CD4-positive, alpha-beta T cell (primary cell): ENCODE measurements around the gene PPP1R13B. TPM values are rescaled to one million over a fixed set of nuclear protein-coding genes. Genes with fewer than 3 reads are reported as not detected.

Experiments used
- ATAC-seq: fragments of 200-7000 bp; cut with Tn5 transposase; one replicate; pipeline ENCODE4 v1.10.0; 2022; ENCODE audit warnings: mild to moderate bottlenecking; ENCODE audit not compliant: poor library complexity
- CTCF ChIA-PET: fragments of 350-600 bp; sonication (Branson Sonifier 250); formaldehyde crosslinking; loops from one replicate; lab custom pipeline; 2021; ENCODE audit warnings: antibody characterized with exemption, inconsistent platforms; lab: Charles Lee
- POLR2A ChIA-PET: fragments of 350-600 bp; sonication (Branson Sonifier 250); formaldehyde crosslinking; loops from one replicate; lab custom pipeline; 2021; ENCODE audit warnings: antibody characterized with exemption, inconsistent platforms; lab: Charles Lee
- DNase-seq, 14 experiments: peaks; one replicate each; pipeline ENCODE4 v3.0.0-alpha.2; 2013 to 2020; ENCODE audit warnings: mixed read lengths in 2 of 14
- H3K27ac ChIP-seq, 2 donors: one replicate each; pipeline versions ENCODE4 v1.5.1 to v1.7.0; 2013; ENCODE audit warnings: low read length in 2 of 2, low read depth in 1 of 2, mild to moderate bottlenecking in 1 of 2
- H3K27me3 ChIP-seq, 2 experiments: 1 replicate in 1 of 2; 2 replicates in 1 of 2; pipeline versions ENCODE4 v1.6.1 to v1.7.0; 2013; ENCODE audit warnings: low read length in 2 of 2, control low read depth in 1 of 2, mild to moderate bottlenecking in 1 of 2, moderate library complexity in 1 of 2; ENCODE audit not compliant: insufficient read depth in 2 of 2, control insufficient read depth in 1 of 2
- H3K36me3 ChIP-seq: one replicate; pipeline ENCODE4 v1.6.1; 2013; ENCODE audit warnings: low read length, control low read depth; ENCODE audit not compliant: insufficient read depth
- H3K4me1 ChIP-seq: one replicate; pipeline ENCODE4 v1.6.1; 2013; ENCODE audit warnings: low read length, control low read depth; ENCODE audit not compliant: insufficient read depth
- H3K4me3 ChIP-seq: one replicate; pipeline ENCODE4 v1.5.1; 2013; ENCODE audit warnings: mild to moderate bottlenecking, low read length, moderate library complexity
- H3K9me3 ChIP-seq, 2 experiments: 1 replicate in 1 of 2; 2 replicates in 1 of 2; pipeline versions ENCODE4 v1.6.1 to v1.7.0; 2013; ENCODE audit warnings: low read length in 2 of 2, mild to moderate bottlenecking in 2 of 2, control low read depth in 1 of 2, moderate library complexity in 1 of 2; ENCODE audit not compliant: control insufficient read depth in 1 of 2, insufficient read depth in 1 of 2
- H3K27ac Mint-ChIP-seq: one replicate; pipeline ENCODE4 v1.8.0; 2020; ENCODE audit warnings: mixed read lengths
- H3K27me3 Mint-ChIP-seq: one replicate; pipeline ENCODE4 v1.8.0; 2021; ENCODE audit warnings: mixed read lengths
- H3K36me3 Mint-ChIP-seq: one replicate; pipeline ENCODE4 v1.8.0; 2021; ENCODE audit warnings: low read depth, mixed read lengths
- H3K4me1 Mint-ChIP-seq: one replicate; pipeline ENCODE4 v1.8.0; 2021; ENCODE audit warnings: low read depth, mixed read lengths
- H3K4me3 Mint-ChIP-seq: one replicate; pipeline ENCODE4 v1.8.0; 2020; ENCODE audit warnings: mild to moderate bottlenecking, mixed read lengths
- H3K9me3 Mint-ChIP-seq: one replicate; pipeline ENCODE4 v1.8.0; 2020; ENCODE audit warnings: mixed read lengths
- intact Hi-C, 2 experiments: fragments of 100-400 bp; cut with DNase I in 1 of 2; cut with micrococcal nuclease in 1 of 2; formaldehyde crosslinking; loops; one replicate each; pipeline versions ENCODE4 v1.15.1 to v1.9.0; 2023 to 2025; cut with DNase I, micrococcal nuclease
- total RNA-seq, 174 experiments: library from RNA in 2 of 174; stranded (reverse) in 2 of 174; gene quantifications; one replicate each; pipeline ENCODE4 v1.2.3 and lab custom pipeline; 2021 to 2026
- TF ChIP-seq, protein P1 (sequence below): fragments of 200-600 bp; IDR thresholded peaks from one replicate; pipeline ENCODE4 v1.8.0; 2022; ENCODE audit warnings: antibody characterized with exemption, mild to moderate bottlenecking

PPP1R13B gene
- total RNA-seq, 2 experiments from 2014 or later, result 14.3 to 14.4 TPM

DNA sequence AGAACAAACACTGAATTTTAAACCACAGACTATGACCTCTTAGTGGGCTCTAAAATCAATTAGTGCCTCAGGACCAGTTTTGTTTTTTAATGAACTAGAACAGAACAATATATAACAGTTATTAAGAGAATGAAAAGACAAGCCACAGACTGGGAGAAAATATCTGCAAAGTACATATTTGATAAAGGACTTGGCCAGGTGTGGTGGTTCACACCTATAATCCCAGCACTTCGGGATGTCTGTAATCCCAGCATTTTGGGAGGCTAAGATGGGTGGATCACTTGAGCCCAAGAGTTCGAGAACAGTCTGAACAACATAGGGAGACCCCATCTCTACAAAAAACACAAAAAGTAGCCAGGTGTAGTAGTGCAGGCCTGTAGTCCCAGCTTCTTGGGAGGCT is 36.2 kb downstream of the PPP1R13B start:
- ChIA-PET CTCF (no interaction called here), POLR2A (no interaction called here)
- Mint-ChIP-seq H3K36me3 (no peaks in the 10 kb centered on the region), H3K4me3 (no peak overlapping the region), H3K27me3 (no peaks in the 10 kb centered on the region), H3K27ac (no peak overlapping the region), H3K9me3 (no peaks in the 10 kb centered on the region), H3K4me1 (peaks cover 13% of the 10 kb centered on the region)
- intact Hi-C loops, result no loop called here
- ATAC-seq (no peak), DNase-seq (no peak)
- Histone ChIP-seq H3K27ac (no peak overlapping the region), H3K27me3 (no peaks in the 10 kb centered on the region), H3K4me1 (no peaks in the 10 kb centered on the region), H3K9me3 (no peaks in the 10 kb centered on the region), H3K36me3 (no peaks in the 10 kb centered on the region), H3K4me3 (no peak overlapping the region)
- TF ChIP-seq, protein P1, sequence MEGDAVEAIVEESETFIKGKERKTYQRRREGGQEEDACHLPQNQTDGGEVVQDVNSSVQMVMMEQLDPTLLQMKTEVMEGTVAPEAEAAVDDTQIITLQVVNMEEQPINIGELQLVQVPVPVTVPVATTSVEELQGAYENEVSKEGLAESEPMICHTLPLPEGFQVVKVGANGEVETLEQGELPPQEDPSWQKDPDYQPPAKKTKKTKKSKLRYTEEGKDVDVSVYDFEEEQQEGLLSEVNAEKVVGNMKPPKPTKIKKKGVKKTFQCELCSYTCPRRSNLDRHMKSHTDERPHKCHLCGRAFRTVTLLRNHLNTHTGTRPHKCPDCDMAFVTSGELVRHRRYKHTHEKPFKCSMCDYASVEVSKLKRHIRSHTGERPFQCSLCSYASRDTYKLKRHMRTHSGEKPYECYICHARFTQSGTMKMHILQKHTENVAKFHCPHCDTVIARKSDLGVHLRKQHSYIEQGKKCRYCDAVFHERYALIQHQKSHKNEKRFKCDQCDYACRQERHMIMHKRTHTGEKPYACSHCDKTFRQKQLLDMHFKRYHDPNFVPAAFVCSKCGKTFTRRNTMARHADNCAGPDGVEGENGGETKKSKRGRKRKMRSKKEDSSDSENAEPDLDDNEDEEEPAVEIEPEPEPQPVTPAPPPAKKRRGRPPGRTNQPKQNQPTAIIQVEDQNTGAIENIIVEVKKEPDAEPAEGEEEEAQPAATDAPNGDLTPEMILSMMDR, result no peak

DNA sequence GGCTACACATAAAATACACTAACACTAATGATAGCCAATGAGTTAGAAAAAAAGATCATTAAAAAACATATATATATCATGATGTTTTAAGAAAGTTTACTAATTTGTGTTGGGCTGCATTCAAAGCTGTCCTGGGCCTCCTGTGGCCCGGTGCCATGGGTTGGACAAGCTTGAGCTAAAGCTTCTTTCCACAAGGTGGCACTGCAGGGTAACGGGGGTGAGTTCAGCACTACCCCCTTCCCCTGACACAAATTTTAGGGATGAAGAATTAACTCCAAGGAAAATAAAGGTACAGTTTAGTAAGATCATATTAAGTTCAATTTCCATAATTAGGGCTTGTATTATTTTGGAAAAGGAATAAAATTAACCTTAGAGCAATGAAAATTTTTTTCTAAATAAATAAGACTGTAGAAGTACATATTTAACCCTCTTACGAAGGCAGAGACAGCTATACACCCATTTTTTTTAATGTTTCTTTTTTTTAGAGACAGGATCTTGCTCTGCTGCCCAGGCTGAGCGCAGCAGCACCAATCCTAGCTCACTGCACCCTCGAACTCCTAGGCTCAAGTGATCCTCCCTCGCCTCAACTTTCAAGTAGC is 38.9 kb downstream of the PPP1R13B start:
- H3K4me1 Mint-ChIP-seq, result peaks cover 8% of the 10 kb centered on the region
- ATAC-seq (peak; percentile 88), DNase-seq (peak; percentile 45 to 82 (median 59))
- H3K36me3 Mint-ChIP-seq, result no peaks in the 10 kb centered on the region
- intact Hi-C loops, result loop anchor here (1.0 to 10.0 kb wide), 4 partner anchors 39 to 196 kb away; partner anchors contain the start of gene PPP1R13B (in 1 of the 2)
- no peaks in the 10 kb centered on the region for H3K27me3 ChIP-seq
- no peaks in the 10 kb centered on the region for H3K27me3 Mint-ChIP-seq
- TF ChIP-seq, protein P1, result peak; percentile 84
- no peak overlapping the region for H3K4me3 ChIP-seq
- no peak overlapping the region for H3K27ac Mint-ChIP-seq
- ChIA-PET POLR2A (interaction anchor here (0.7 to 1.4 kb wide), 4 partner anchors 9 to 102 kb away, joined by 3 to 10 read pairs (median 4); no protein-coding TSS in a partner anchor), CTCF (interaction anchor here (0.6 to 1.9 kb wide), 7 partner anchors 9 to 141 kb away, joined by 3 to 34 read pairs (median 3); no protein-coding TSS in a partner anchor)
- H3K9me3 Mint-ChIP-seq, result no peaks in the 10 kb centered on the region
- no peak overlapping the region for H3K4me3 Mint-ChIP-seq
- H3K27ac ChIP-seq, result no peak overlapping the region
- H3K36me3 ChIP-seq, result no peaks in the 10 kb centered on the region
- H3K9me3 ChIP-seq, result no peaks in the 10 kb centered on the region
- no peaks in the 10 kb centered on the region for H3K4me1 ChIP-seq

DNA sequence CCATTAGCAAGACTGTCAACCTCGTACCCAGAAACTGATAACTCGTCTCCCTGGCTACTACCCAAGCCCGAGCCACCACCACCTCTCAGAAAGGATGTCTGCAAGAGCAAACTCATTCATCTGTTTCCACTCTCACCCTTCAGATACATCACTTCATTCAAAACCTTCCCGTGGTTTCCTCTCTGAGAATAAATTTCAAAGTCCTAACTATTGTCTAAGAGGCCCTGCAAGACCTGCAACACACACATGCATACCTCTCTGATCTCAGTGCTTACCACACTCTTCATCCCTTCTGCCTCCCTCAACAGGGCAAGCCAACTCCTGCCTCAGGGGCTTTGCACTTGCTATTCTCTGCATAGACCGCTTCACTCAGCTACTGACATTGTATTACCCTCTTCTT is 40.6 kb downstream of the PPP1R13B start:
- Mint-ChIP-seq H3K4me3 (no peak overlapping the region), H3K4me1 (peaks cover 13% of the 10 kb centered on the region), H3K36me3 (no peaks in the 10 kb centered on the region), H3K27me3 (no peaks in the 10 kb centered on the region), H3K27ac (no peak overlapping the region), H3K9me3 (no peaks in the 10 kb centered on the region)
- H3K27ac ChIP-seq, result no peak overlapping the region
- H3K36me3 ChIP-seq, result no peaks in the 10 kb centered on the region
- H3K4me3 ChIP-seq, result no peak overlapping the region
- ATAC-seq (no peak), DNase-seq (no peak)
- CTCF ChIA-PET, result interaction anchor here (1.4 to 2.1 kb wide), 2 partner anchors 94 to 103 kb away, joined by 4 to 8 read pairs; no protein-coding TSS in a partner anchor
- intact Hi-C loops, result loop anchor here (5.0 to 10.0 kb wide), 2 partner anchors 40 to 198 kb away; partner anchors contain the start of gene PPP1R13B (in 1 of the 2)
- no peaks in the 10 kb centered on the region for H3K4me1 ChIP-seq
- TF ChIP-seq, protein P1, result no peak
- no peaks in the 10 kb centered on the region for H3K9me3 ChIP-seq
- H3K27me3 ChIP-seq, result no peaks in the 10 kb centered on the region
- POLR2A ChIA-PET, result interaction anchor here (1.8 kb wide), 1 partner anchor 11 kb away, joined by 6 read pairs; no protein-coding TSS in a partner anchor
